ENCODE results near the gene ZNF789.
A peak's percentile ranks its signal among the peaks of the same experiment; 100 is the strongest.

The ZNF789 gene

DNA sequence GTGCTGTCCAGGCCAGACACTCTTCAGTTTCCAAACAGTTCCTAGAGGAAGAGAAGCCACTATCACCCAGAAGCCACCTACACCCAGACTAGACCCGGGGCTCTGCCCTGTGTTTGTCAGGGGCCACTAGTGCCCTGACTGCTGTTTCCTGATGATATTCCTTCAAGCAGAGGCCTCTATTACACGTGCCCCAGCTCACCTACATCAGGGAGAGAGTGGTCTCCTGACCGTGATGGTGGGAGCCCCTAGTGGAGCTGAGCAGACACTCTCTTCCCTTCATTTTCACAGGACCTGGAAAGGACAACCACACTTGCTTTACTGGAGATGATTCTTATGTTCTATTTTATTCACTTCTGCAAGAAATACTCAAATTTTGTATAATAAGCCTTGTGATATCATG lies 18.2 kb downstream of the ZNF789 start:
- H3K4me3 ChIP-seq (replicated peaks; ENCODE audit: low read depth, low read length): no peak overlapping the region
- TF ChIP-seq, protein P1, sequence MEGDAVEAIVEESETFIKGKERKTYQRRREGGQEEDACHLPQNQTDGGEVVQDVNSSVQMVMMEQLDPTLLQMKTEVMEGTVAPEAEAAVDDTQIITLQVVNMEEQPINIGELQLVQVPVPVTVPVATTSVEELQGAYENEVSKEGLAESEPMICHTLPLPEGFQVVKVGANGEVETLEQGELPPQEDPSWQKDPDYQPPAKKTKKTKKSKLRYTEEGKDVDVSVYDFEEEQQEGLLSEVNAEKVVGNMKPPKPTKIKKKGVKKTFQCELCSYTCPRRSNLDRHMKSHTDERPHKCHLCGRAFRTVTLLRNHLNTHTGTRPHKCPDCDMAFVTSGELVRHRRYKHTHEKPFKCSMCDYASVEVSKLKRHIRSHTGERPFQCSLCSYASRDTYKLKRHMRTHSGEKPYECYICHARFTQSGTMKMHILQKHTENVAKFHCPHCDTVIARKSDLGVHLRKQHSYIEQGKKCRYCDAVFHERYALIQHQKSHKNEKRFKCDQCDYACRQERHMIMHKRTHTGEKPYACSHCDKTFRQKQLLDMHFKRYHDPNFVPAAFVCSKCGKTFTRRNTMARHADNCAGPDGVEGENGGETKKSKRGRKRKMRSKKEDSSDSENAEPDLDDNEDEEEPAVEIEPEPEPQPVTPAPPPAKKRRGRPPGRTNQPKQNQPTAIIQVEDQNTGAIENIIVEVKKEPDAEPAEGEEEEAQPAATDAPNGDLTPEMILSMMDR (IDR thresholded peaks at IDR 0.05; ENCODE audit: low read depth, low read length, missing control alignments): no peak
- DNase-seq (ENCODE audit: extremely low read depth, low read depth): no peak

DNA sequence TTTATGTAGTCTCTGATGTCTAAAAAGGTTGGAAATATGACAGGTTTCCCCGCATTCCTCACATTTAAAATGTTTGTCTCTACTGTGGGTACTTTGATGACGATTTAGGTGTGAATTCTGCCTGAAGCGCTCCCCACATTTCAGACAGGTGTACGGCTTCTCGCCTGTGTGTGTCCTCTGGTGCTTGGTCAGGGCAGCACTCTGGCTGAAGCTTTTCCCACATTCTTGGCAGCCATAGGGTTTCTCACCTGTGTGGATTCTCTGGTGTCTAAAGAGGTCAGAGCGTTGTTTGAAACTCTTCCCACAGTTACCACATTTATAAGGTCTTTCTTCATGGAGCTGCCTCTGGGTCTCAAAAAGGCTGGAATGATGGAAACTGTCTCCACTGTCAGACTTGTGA lies 21.1 kb downstream of the ZNF789 start:
- H3K4me3 ChIP-seq (replicated peaks; ENCODE audit: low read depth, low read length): no peak overlapping the region
- DNase-seq (ENCODE audit: extremely low read depth, low read depth): no peak
- TF ChIP-seq, protein P1 (IDR thresholded peaks at IDR 0.05; ENCODE audit: low read depth, low read length, missing control alignments): no peak

DNA sequence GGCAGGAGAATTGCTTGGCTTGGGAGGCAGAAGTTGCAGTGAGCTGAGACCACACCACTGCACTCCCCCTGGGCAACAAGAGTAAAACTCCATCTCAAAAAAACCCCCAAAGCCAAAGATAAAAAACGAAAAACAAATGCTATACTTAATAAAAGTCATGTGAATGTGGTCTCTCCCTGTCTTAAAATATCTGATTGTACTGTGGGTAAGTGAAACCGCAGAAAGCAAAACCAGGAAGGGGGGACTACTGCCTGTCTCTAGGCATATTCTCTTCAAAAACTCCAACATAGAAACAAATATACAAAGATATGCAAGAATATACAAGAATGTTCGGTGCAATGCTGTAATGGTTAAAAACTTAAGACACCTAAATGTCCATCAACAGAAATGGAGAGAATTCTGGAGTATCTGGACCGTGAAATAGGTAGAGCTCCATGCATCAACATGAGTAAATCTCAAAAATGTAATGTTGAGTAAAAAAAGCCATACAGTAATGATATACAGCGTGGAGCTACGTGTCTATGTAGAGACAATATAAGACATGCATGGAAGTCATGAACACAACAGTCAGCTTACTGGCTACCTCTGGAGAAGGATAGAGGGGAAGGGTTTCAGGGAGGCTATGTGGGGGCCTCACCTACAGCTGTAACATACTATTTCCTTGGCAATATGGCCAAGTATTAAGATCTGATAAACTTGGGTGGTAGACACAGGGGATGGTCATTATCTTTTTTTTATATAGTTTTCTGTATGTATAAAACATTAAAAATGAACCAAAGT lies 25.3 kb downstream of the ZNF789 start:
- H3K4me3 ChIP-seq (replicated peaks; ENCODE audit: low read depth, low read length): peak overlapping the region; percentile 82
- TF ChIP-seq, protein P1 (IDR thresholded peaks at IDR 0.05; ENCODE audit: low read depth, low read length, missing control alignments): no peak

DNA sequence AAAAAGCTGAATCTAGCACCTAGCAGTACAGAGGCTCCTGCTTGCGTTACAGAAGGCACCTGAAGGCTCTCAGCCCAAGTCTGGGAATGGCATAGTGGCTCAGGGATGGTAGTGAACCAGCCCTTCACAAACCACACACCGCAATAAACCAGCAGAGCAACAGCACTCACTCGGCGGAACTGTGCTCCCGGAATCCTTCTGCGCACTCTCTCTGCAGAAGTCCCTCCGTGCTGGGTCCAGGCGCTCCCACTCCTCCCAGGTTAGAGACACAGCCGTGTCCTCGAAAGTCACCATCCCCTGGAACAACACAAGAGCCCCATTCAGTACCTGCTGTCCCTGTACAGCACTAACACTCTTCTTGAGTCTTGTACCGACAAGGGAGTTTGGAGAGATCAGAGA lies 25.9 kb downstream of the ZNF789 start:
- TF ChIP-seq, protein P1 (IDR thresholded peaks at IDR 0.05; ENCODE audit: low read depth, low read length, missing control alignments): no peak
- H3K4me3 ChIP-seq (replicated peaks; ENCODE audit: low read depth, low read length): peak overlapping the region; percentile 82
- no peak for DNase-seq (ENCODE audit: extremely low read depth, low read depth)

More for the DNA sequence above, 25.3 kb downstream of the ZNF789 start:
- no peak for DNase-seq (ENCODE audit: extremely low read depth, low read depth)

DNA sequence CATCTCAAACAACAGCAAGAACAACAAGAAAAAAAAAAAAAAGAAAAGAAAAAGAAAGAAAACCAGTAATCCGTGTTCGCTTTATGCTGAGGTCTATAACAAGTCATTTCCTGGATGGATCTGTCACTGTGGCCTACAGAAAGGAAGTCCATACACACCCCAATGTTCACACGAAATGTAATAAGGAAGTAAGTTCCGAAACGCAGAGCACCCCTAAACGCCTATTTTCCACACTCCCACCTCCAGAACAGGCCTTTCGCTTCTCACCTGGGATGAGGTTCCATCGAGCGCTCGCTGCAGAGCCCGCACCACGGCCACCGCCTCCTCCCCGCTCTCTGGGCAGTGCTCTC lies 26.7 kb downstream of the ZNF789 start:
- DNase-seq (ENCODE audit: extremely low read depth, low read depth): no peak

DNA sequence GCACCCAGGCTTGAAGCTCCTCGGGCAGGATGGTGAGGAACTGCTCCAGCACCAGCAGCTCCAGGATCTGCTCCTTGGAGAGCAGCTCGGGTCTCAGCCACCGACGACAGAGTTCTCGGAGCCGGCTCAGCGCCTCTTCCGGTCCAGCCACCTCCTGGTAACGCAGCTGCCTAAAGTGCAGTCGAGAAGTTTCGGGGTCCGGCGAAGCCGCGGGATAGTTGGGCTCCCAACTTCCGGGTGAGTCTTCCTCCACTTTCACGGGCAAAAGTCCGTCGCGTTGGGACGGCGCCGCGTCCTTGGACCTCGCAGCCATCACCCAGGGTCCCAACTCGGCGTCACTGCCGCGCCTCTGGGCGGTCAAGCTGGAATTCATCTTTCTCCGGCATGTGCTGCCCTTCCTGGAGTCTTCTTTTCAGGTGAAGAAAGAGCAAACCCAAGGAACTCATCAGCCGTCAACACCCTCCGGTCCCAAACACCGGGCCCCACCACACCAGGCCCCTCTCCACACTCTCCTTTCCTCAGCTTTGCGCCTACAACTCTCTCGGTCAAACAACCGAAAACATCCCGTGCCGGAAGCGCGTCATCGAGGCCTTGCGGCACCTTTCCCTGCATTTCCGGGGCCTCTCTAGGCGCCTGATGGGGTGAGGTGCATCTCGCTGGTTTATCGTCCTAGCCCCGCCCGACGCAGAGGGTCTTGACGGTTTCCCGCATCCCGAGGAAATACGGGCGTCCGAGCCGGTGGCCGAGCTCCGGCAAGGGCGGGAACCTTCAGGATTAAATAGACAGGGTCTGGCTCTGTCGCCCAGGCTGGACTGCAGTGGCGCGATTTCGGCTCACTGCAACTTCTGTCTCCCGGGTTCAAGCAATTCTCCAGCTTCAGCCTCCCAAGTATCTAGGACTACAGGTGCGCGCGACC lies 27.3 kb downstream of the ZNF789 start, which contains the start of gene ZNF394:
Gene ZNF394 (minus strand): TSS at position 561 of the 916 bp plus-strand sequence. CDS start 188 bp downstream, at position 373.
- TF ChIP-seq, protein P1 (IDR thresholded peaks at IDR 0.05; ENCODE audit: low read depth, low read length, missing control alignments): no peak
- peak within 1 kb of the TSS; percentile 82 for H3K4me3 ChIP-seq (replicated peaks; ENCODE audit: low read depth, low read length)
- peak; percentile 74 for DNase-seq (ENCODE audit: extremely low read depth, low read depth)

More for the DNA sequence above, 26.7 kb downstream of the ZNF789 start:
- peak overlapping the region; percentile 82 for H3K4me3 ChIP-seq (replicated peaks; ENCODE audit: low read depth, low read length)
- TF ChIP-seq, protein P1 (IDR thresholded peaks at IDR 0.05; ENCODE audit: low read depth, low read length, missing control alignments): no peak

All from HFF-Myc (cell line).